Measurements from ENCODE around the gene MOB3B.

DNA sequence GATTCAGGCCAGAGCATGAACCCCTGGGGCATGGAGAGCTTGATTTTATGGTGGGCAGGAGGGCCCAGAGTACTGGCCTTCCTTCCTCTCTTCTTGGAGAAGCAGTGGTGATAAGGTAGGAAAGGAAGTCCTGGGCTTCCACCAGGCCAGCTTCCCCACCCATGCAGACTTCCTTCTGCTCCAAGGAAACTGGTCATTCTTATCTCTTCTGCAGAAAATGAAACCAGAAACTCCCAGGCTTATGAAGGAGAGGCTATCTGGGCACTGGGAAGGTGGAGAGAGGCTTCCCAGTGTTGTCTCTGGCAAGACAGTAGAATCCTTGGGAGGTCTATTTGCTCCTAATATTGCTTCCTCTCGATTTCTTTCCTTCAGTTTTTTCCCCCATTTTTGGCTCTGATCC, 122.1 kb downstream of the MOB3B start:
- TF ChIP-seq CTCF (IDR thresholded peaks at IDR 0.05) (no peak), POLR2A (IDR thresholded peaks at IDR 0.05) (no peak)
